Measurements from ENCODE around the gene LRRC31. TPM values are rescaled to one million over a fixed set of nuclear protein-coding genes. Genes with fewer than 3 reads are reported as not detected.

The LRRC31 gene
- total RNA-seq (not detected), polyA plus RNA-seq (ENCODE audit: insufficient read depth in 1 of 8, insufficient read length in 8 of 8, low replicate concordance in 1 of 8) (under 1 TPM in 1 of 8 donors, not detected in 7; 0.21 TPM)
- long read RNA-seq, donor 1 = 0 reads
- long read RNA-seq, donor 2 = 0 reads
- long read RNA-seq, donor 3 = 0 reads
- long read RNA-seq, donor 4 = 0 reads
- long read RNA-seq, donor 5 = 0 reads
- long read RNA-seq, donor 6 = 0 reads
- long read RNA-seq, donor 7 = 0 reads
- long read RNA-seq, donor 8 = 0 reads
- long read RNA-seq, donor 9 = 0 reads
- long read RNA-seq, donor 10 = 0 reads
- long read RNA-seq, donor 11 = 0 reads

DNA sequence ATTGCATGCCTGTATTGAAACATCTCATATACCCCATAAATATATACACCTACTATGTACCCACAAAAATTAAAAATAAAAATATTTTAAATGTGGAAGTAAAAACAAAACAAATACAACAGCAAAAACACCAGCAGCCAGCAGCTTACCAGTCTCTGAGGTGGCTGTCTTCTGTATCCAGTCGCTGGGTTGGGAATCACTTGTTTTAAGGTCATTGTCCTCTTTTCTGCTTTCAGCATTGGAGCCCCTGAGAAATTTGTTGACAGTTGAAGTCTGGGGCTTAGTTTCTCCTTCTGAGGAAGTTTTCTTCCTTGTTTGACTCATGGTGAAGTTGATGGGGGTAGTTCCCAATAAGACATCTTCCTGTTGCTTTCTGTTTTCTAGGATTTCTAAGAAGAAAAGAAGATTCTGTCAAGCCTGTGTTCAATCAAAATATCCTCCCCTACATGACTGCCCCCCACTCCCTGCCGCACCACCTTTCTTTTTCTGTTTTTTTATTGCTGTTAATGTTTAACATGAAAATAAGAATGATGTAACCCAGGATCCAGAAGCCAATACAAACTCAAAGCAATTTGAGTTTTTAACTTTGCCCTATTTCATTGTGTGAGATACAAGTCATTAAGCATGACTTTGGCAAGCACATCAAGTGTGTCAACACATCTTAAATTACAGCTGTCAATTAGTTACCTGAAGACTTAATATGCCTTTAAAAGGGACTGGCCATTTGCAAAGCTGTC lies at the start of gene LRRC31:
Gene LRRC31 (minus strand): TSS at position 452 of the 737 bp plus-strand sequence. CDS start 128 bp downstream, at position 324.
- Histone ChIP-seq H3K36me3 (ENCODE audit: control insufficient read depth, insufficient read depth, low read length) (no peaks in the 10 kb centered on the region), H3K4me1 (ENCODE audit: control insufficient read depth, insufficient read depth, low read length) (no peaks in the 10 kb centered on the region), H3K4me3 (ENCODE audit: low read length) (no peak within 1 kb of the TSS), H3K27ac (ENCODE audit: low read length) (no peak within 1 kb of the TSS), H3K9me3 (replicated peaks; ENCODE audit: control insufficient read depth, low read depth, low read length) (no peaks in the 10 kb centered on the region), H3K27me3 (ENCODE audit: control insufficient read depth, insufficient read depth, low read length) (no peaks in the 10 kb centered on the region)
- WGBS (ENCODE audit: insufficient coverage) = no CpG with 5 or more reads among the region's 2 CpGs
- DNase-seq = no peak

DNA sequence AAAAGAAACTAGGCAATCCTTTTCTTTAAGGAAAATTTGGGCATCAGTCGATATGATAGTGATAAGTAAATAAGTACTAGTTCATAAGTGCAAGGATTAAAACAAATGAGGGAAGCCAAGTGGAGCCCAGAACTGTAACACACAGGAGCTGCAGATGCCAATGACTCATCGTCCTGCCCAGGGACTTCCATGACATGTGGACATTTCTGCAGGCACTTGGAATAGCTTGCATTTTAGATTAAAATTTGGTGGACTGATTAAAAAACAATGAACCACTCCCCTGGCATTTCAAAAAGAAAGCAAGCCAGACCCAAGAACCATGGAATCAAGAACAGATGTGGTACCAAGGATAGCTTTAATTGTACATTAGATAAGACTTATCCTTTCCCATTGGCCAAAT lies 44.6 kb upstream of the LRRC31 start:
- H3K4me1 ChIP-seq (ENCODE audit: control insufficient read depth, insufficient read depth, low read length) = no peaks in the 10 kb centered on the region
- no peaks in the 10 kb centered on the region for H3K27me3 ChIP-seq (ENCODE audit: control insufficient read depth, insufficient read depth, low read length)
- no peak overlapping the region for H3K4me3 ChIP-seq (ENCODE audit: low read length)
- H3K9me3 ChIP-seq (replicated peaks; ENCODE audit: control insufficient read depth, low read depth, low read length) = no peaks in the 10 kb centered on the region
- H3K27ac ChIP-seq (ENCODE audit: low read length) = no peak overlapping the region
- DNase-seq = no peak
- no peaks in the 10 kb centered on the region for H3K36me3 ChIP-seq (ENCODE audit: control insufficient read depth, insufficient read depth, low read length)
- WGBS (ENCODE audit: insufficient coverage) = 100% methylated on average over 1 of the region's 2 CpGs

DNA sequence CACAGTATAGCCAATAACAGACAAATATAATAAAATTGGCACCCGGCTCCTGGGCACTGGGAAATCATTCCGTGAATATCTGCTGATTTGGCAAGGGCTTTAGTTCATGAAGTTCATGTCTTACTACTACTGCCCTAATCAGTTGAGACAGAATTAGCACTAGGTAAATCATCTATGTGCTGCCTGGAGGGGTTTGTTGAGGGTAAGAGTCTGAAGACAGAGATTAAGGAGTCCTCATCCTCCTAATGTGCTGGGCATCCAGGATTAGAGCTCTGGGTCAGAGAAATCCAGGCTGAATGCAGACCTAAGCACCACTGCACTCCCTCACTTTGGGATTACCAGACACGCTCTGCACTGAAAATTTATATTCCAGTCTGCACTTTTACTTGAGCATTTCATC lies 43.6 kb upstream of the LRRC31 start:
- no peaks in the 10 kb centered on the region for H3K27me3 ChIP-seq (ENCODE audit: control insufficient read depth, insufficient read depth, low read length)
- no peak overlapping the region for H3K4me3 ChIP-seq (ENCODE audit: low read length)
- DNase-seq = no peak
- no peaks in the 10 kb centered on the region for H3K9me3 ChIP-seq (replicated peaks; ENCODE audit: control insufficient read depth, low read depth, low read length)
- no CpG with 5 or more reads among the region's 3 CpGs for WGBS (ENCODE audit: insufficient coverage)
- no peak overlapping the region for H3K27ac ChIP-seq (ENCODE audit: low read length)
- H3K4me1 ChIP-seq (ENCODE audit: control insufficient read depth, insufficient read depth, low read length) = no peaks in the 10 kb centered on the region
- H3K36me3 ChIP-seq (ENCODE audit: control insufficient read depth, insufficient read depth, low read length) = no peaks in the 10 kb centered on the region

DNA sequence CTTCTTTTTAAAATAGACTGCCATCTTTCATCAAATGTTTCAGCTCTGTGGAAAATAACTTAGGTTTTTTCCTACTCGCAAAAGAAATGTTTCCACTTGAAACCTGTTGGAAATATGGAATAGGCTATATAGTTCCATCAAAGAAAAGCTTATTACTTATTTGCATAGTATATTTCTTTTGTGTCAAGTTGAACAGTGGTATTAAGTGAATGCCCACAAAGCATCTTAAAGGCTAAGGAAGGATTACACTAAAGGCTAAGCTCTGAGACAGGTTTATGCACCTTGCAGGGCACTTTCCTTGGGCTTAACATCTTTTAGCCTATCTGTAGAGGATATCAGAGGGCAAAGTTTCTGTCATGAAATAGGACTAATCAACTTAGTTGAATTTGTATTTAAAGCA lies 41.5 kb upstream of the LRRC31 start, which contains the start of gene SAMD7:
Gene SAMD7 (plus strand): TSS at position 301 of the 400 bp plus-strand sequence. CDS start 7,927 bp downstream, outside the sequence.
- no peak within 1 kb of the TSS for H3K4me3 ChIP-seq (ENCODE audit: low read length)
- H3K9me3 ChIP-seq (replicated peaks; ENCODE audit: control insufficient read depth, low read depth, low read length) = no peaks in the 10 kb centered on the region
- no peak within 1 kb of the TSS for H3K27ac ChIP-seq (ENCODE audit: low read length)
- H3K4me1 ChIP-seq (ENCODE audit: control insufficient read depth, insufficient read depth, low read length) = no peaks in the 10 kb centered on the region
- no peaks in the 10 kb centered on the region for H3K27me3 ChIP-seq (ENCODE audit: control insufficient read depth, insufficient read depth, low read length)
- no peaks in the 10 kb centered on the region for H3K36me3 ChIP-seq (ENCODE audit: control insufficient read depth, insufficient read depth, low read length)
- DNase-seq = no peak
- no CpG with 5 or more reads among the region's 1 CpG for WGBS (ENCODE audit: insufficient coverage)

DNA sequence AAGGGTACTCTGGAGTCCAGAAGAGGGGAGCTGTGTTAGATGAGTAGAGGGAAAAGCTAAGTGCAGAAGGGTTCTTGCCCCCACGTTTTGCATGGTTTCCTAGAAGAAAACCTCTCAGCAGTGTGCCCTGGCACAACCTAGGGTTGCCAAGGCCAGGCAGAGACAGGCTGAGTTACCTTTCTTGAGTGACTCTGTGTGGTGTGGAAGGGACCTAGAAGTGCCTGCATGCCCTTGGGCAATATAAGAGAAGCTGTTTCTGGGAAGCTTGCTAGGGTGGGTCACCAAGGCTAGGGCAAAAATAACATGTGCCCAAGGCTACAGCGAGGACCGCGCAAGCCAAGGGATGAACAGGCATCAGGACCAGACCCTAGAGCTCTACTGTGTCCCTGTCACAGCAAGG lies 38.2 kb upstream of the LRRC31 start:
- Histone ChIP-seq H3K27ac (ENCODE audit: low read length) (no peak overlapping the region), H3K36me3 (ENCODE audit: control insufficient read depth, insufficient read depth, low read length) (no peaks in the 10 kb centered on the region), H3K4me1 (ENCODE audit: control insufficient read depth, insufficient read depth, low read length) (no peaks in the 10 kb centered on the region), H3K9me3 (replicated peaks; ENCODE audit: control insufficient read depth, low read depth, low read length) (peaks cover 1% of the 10 kb centered on the region), H3K4me3 (ENCODE audit: low read length) (no peak overlapping the region), H3K27me3 (ENCODE audit: control insufficient read depth, insufficient read depth, low read length) (no peaks in the 10 kb centered on the region)
- 74% methylated on average over 4 of the region's 4 CpGs for WGBS (ENCODE audit: insufficient coverage)
- no peak for DNase-seq

DNA sequence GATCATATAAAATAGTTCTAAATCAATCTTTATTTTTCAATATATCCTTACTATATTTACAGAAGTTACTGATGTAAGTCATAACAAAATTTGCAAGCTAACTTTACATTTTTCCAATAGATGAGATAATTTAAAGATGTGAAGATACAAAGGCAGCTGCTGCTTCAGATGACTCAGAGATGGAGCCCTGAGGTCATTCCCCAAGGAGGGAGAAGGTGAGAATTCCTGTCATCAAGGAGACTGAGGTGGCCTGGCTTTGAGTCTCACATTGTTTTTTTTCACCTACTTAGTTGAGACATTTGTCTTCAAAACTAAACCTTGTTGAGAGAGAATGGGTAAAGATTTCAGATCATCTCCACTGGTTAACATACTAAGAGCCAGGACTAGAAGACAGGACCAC lies 37.7 kb upstream of the LRRC31 start:
- no peaks in the 10 kb centered on the region for H3K4me1 ChIP-seq (ENCODE audit: control insufficient read depth, insufficient read depth, low read length)
- no peak for DNase-seq
- H3K36me3 ChIP-seq (ENCODE audit: control insufficient read depth, insufficient read depth, low read length) = no peaks in the 10 kb centered on the region
- no peak overlapping the region for H3K27ac ChIP-seq (ENCODE audit: low read length)
- no peak overlapping the region for H3K4me3 ChIP-seq (ENCODE audit: low read length)
- H3K27me3 ChIP-seq (ENCODE audit: control insufficient read depth, insufficient read depth, low read length) = no peaks in the 10 kb centered on the region
- H3K9me3 ChIP-seq (replicated peaks; ENCODE audit: control insufficient read depth, low read depth, low read length) = peaks cover 3% of the 10 kb centered on the region

DNA sequence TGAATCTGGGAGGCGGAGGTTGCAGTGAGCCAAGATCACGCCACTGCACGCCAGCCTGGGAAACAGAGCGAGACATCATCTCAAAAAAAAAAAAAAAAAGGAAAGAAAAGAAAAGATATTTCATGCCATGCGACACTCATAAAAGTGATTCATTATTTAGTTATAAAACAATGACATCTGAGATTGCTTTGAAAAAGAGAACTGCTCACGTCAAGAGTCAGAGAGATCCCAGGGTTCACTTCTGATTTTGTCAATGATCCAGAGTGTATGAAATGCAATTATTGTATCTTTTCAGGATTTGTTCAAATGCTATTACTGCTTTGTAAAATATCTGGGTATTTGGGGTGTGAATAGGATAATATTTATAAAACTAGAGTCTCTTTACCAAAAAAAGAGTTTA lies 35.7 kb upstream of the LRRC31 start:
- no CpG with 5 or more reads among the region's 6 CpGs for WGBS (ENCODE audit: insufficient coverage)
- no peak overlapping the region for H3K27ac ChIP-seq (ENCODE audit: low read length)
- no peak for DNase-seq
- H3K4me1 ChIP-seq (ENCODE audit: control insufficient read depth, insufficient read depth, low read length) = no peaks in the 10 kb centered on the region
- H3K9me3 ChIP-seq (replicated peaks; ENCODE audit: control insufficient read depth, low read depth, low read length) = peaks cover 12% of the 10 kb centered on the region
- no peaks in the 10 kb centered on the region for H3K27me3 ChIP-seq (ENCODE audit: control insufficient read depth, insufficient read depth, low read length)
- no peaks in the 10 kb centered on the region for H3K36me3 ChIP-seq (ENCODE audit: control insufficient read depth, insufficient read depth, low read length)
- H3K4me3 ChIP-seq (ENCODE audit: low read length) = no peak overlapping the region

DNA sequence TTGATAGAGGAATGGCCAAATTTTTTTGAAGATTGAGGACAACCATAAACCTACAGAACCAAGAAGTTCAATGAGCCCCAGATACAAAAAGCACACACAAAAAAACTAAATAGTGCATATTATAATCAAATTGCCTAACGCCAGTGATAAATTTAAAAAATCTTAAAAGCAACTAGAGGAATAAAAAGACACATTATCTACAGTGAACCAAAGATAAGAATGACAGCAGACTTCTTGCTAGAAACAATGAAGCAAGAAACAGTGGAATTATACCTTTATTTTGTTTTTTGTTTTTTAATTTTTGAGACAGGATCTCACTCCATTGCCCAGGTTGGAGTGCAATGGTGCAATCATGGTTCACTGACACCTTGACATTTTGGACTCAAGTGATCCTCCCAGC lies 31.7 kb upstream of the LRRC31 start:
- Histone ChIP-seq H3K27me3 (ENCODE audit: control insufficient read depth, insufficient read depth, low read length) (no peaks in the 10 kb centered on the region), H3K4me3 (ENCODE audit: low read length) (no peak overlapping the region), H3K4me1 (ENCODE audit: control insufficient read depth, insufficient read depth, low read length) (no peaks in the 10 kb centered on the region), H3K27ac (ENCODE audit: low read length) (no peak overlapping the region), H3K36me3 (ENCODE audit: control insufficient read depth, insufficient read depth, low read length) (no peaks in the 10 kb centered on the region), H3K9me3 (replicated peaks; ENCODE audit: control insufficient read depth, low read depth, low read length) (peaks cover 12% of the 10 kb centered on the region)
- no CpG with 5 or more reads among the region's 1 CpG for WGBS (ENCODE audit: insufficient coverage)
- DNase-seq = no peak

DNA sequence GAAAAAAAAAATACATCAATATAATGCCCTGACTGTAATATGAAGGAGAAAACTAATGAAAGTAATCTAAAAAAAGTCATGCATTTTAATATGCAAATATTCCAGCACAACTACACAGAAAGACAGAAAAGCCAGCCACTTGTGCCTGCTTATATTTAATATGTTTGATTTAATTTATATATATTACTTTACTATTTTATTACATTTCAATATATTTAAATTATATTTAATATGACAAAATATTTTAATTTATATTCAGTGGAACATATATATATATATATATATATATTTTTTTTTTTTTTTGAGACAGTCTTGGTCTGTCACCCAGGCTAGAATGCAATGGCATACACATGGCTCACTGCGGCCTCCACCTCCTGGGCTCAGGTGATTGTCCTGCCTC lies 27.5 kb upstream of the LRRC31 start:
- Histone ChIP-seq H3K9me3 (replicated peaks; ENCODE audit: control insufficient read depth, low read depth, low read length) (peaks cover 9% of the 10 kb centered on the region), H3K36me3 (ENCODE audit: control insufficient read depth, insufficient read depth, low read length) (no peaks in the 10 kb centered on the region), H3K4me3 (ENCODE audit: low read length) (no peak overlapping the region), H3K4me1 (ENCODE audit: control insufficient read depth, insufficient read depth, low read length) (no peaks in the 10 kb centered on the region), H3K27ac (ENCODE audit: low read length) (no peak overlapping the region), H3K27me3 (ENCODE audit: control insufficient read depth, insufficient read depth, low read length) (no peaks in the 10 kb centered on the region)
- 60% methylated on average over 1 of the region's 1 CpG for WGBS (ENCODE audit: insufficient coverage)
- no peak for DNase-seq

DNA sequence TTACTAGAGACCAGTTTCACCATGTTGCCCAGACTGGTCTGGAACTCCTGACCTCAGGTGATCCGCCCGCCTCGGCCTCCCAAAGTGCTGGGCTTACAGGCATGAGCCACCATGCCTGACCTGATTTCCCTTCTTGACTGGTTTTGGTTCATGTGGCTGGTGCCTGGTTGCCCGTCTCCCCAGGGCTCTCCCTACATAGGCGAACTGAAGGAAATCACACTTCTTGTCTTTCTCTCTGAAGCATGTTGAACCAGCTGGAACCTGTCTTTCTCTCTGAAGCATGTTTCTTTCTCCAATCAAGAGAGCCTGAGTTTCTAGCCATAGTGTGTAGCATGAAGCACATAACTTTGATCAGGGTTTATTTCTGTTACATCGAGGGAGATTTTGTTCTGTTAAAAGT lies 25.3 kb upstream of the LRRC31 start:
- Histone ChIP-seq H3K9me3 (replicated peaks; ENCODE audit: control insufficient read depth, low read depth, low read length) (no peaks in the 10 kb centered on the region), H3K36me3 (ENCODE audit: control insufficient read depth, insufficient read depth, low read length) (no peaks in the 10 kb centered on the region), H3K4me1 (ENCODE audit: control insufficient read depth, insufficient read depth, low read length) (no peaks in the 10 kb centered on the region), H3K27me3 (ENCODE audit: control insufficient read depth, insufficient read depth, low read length) (no peaks in the 10 kb centered on the region), H3K4me3 (ENCODE audit: low read length) (no peak overlapping the region), H3K27ac (ENCODE audit: low read length) (no peak overlapping the region)
- 73% methylated on average over 5 of the region's 6 CpGs for WGBS (ENCODE audit: insufficient coverage)
- no peak for DNase-seq

All from muscle of leg (tissue), 16 donors.